ENCODE measurements around the gene BTBD7.

- TF ChIP-seq CTCF (IDR thresholded peaks at IDR 0.05) = no peak
- TF ChIP-seq POLR2A (IDR thresholded peaks at IDR 0.05) = no peak
Measured at GRCh38 chr14:93332397-93332852, 411 bp downstream of the BTBD7 start.
